GM10248 (cell line): Measurements from ENCODE around the gene NELL1.

Experiments
- CTCF ChIA-PET: fragments of 300-600 bp; sonication (Branson Sonifier 250); formaldehyde crosslinking; extraction: SDS; loops from one replicate; lab custom pipeline; 2021; ENCODE audit warnings: antibody characterized with exemption; lab: Yijun Ruan, JAX
- POLR2A ChIA-PET: fragments of 350-650 bp; sonication (Branson Sonifier 250); formaldehyde crosslinking; extraction: SDS; loops from one replicate; lab custom pipeline; 2020; ENCODE audit warnings: antibody characterized with exemption; lab: Yijun Ruan, JAX
- DNase-seq: peaks from one replicate; pipeline ENCODE4 v3.0.0; 2012; ENCODE audit errors: extremely low spot score
- CTCF ChIP-seq: IDR thresholded peaks from 2 replicates; pipeline ENCODE4 v1.5.1; 2012; ENCODE audit warnings: mild to moderate bottlenecking, low read depth; ENCODE audit errors: extremely low read depth, missing control alignments, control extremely low read depth

The NELL1 gene

GRCh38 chr11:20821470-20821869 is 152.1 kb downstream of the NELL1 start:
- CTCF ChIA-PET, result interaction anchor here (1.0 to 1.9 kb wide), 3 partner anchors 11 to 187 kb away, joined by 3 to 4 read pairs (median 3); no protein-coding TSS in a partner anchor
- DNase-seq, result no peak
- POLR2A ChIA-PET, result no interaction called here
- no peak for TF ChIP-seq CTCF

- TF ChIP-seq CTCF, result no peak
- ChIA-PET POLR2A (no interaction called here), CTCF (no interaction called here)
- DNase-seq, result no peak
These were observed 155.4 kb downstream of the NELL1 start for GRCh38 chr11:20824773-20825172.

GRCh38 chr11:20835561-20835960 is 166.2 kb downstream of the NELL1 start:
- ChIA-PET CTCF (no interaction called here), POLR2A (no interaction called here)
- no peak for TF ChIP-seq CTCF
- no peak for DNase-seq

GRCh38 chr11:20839231-20839630 is 169.8 kb downstream of the NELL1 start:
- TF ChIP-seq CTCF, result no peak
- ChIA-PET POLR2A (no interaction called here), CTCF (no interaction called here)
- no peak for DNase-seq

GRCh38 chr11:20840341-20840740 is 171.0 kb downstream of the NELL1 start:
- ChIA-PET CTCF (no interaction called here), POLR2A (no interaction called here)
- no peak for DNase-seq
- TF ChIP-seq CTCF, result no peak

GRCh38 chr11:20844216-20844615 is 174.8 kb downstream of the NELL1 start:
- CTCF ChIA-PET, result interaction anchor here (1.1 kb wide), 1 partner anchor 16 kb away, joined by 3 read pairs; no protein-coding TSS in a partner anchor
- POLR2A ChIA-PET, result no interaction called here
- no peak for DNase-seq
- TF ChIP-seq CTCF, result no peak
